ENCODE results near the gene PLXNB2.

Gene PLXNB2

GRCh38 chr22:50289151-50289941, 18.1 kb downstream of the PLXNB2 start:
- ChIA-PET CTCF (no interaction called here), POLR2A (no interaction called here)
- DNase-seq (ENCODE audit: extremely low spot score): no peak
- TF ChIP-seq ARNT (IDR thresholded peaks at IDR 0.05): no peak
- TF ChIP-seq ZNF384 (IDR thresholded peaks at IDR 0.05): no peak
- no peak for TF ChIP-seq CTBP1 (IDR thresholded peaks at IDR 0.05; ENCODE audit: borderline replicate concordance)
- TF ChIP-seq PKNOX1 (IDR thresholded peaks at IDR 0.05): no peak
- TF ChIP-seq ELF4 (IDR thresholded peaks at IDR 0.05): no peak
- TF ChIP-seq BHLHE40 (IDR thresholded peaks at IDR 0.05; ENCODE audit: borderline replicate concordance): no peak
- TF ChIP-seq SUZ12 (IDR thresholded peaks at IDR 0.05): no peak
- TF ChIP-seq LEF1 (IDR thresholded peaks at IDR 0.05; ENCODE audit: borderline replicate concordance): no peak
- no peak for TF ChIP-seq TARDBP (IDR thresholded peaks at IDR 0.05)
- no peak for TF ChIP-seq L3MBTL2 (conservative IDR thresholded peaks at IDR 0.05)
- TF ChIP-seq FOXA1 (IDR thresholded peaks at IDR 0.05): no peak
- TF ChIP-seq HDGF (IDR thresholded peaks at IDR 0.05; ENCODE audit: borderline replicate concordance): no peak

GRCh38 chr22:50287731-50288130, 19.7 kb downstream of the PLXNB2 start:
- no peak for DNase-seq (ENCODE audit: extremely low spot score)
- POLR2A ChIA-PET: no interaction called here
- TF ChIP-seq SUZ12 (IDR thresholded peaks at IDR 0.05): no peak
- TF ChIP-seq FOXA1 (IDR thresholded peaks at IDR 0.05): no peak
- TF ChIP-seq ELF4 (IDR thresholded peaks at IDR 0.05): no peak
- no peak for TF ChIP-seq TARDBP (IDR thresholded peaks at IDR 0.05)
- TF ChIP-seq NFRKB (IDR thresholded peaks at IDR 0.05): no peak
- TF ChIP-seq L3MBTL2 (conservative IDR thresholded peaks at IDR 0.05): no peak
- no peak for TF ChIP-seq BHLHE40 (IDR thresholded peaks at IDR 0.05; ENCODE audit: borderline replicate concordance)
- no peak for TF ChIP-seq ZNF384 (IDR thresholded peaks at IDR 0.05)
- TF ChIP-seq FOXK2 (IDR thresholded peaks at IDR 0.05): no peak
- no peak for TF ChIP-seq LEF1 (IDR thresholded peaks at IDR 0.05; ENCODE audit: borderline replicate concordance)
- TF ChIP-seq HDGF (IDR thresholded peaks at IDR 0.05; ENCODE audit: borderline replicate concordance): no peak
- TF ChIP-seq SP1 (IDR thresholded peaks at IDR 0.05): no peak
- no peak for TF ChIP-seq CTBP1 (IDR thresholded peaks at IDR 0.05; ENCODE audit: borderline replicate concordance)
- TF ChIP-seq ARNT (IDR thresholded peaks at IDR 0.05): no peak
- TF ChIP-seq PKNOX1 (IDR thresholded peaks at IDR 0.05): no peak
- no peak for TF ChIP-seq FOXM1 (IDR thresholded peaks at IDR 0.05; ENCODE audit: borderline replicate concordance)
- CTCF ChIA-PET: no interaction called here

- ChIA-PET POLR2A (no interaction called here), CTCF (no interaction called here)
- TF ChIP-seq ZNF384 (IDR thresholded peaks at IDR 0.05) (no peak), TARDBP (IDR thresholded peaks at IDR 0.05) (no peak), L3MBTL2 (conservative IDR thresholded peaks at IDR 0.05) (no peak), FOXA1 (IDR thresholded peaks at IDR 0.05) (no peak), LEF1 (IDR thresholded peaks at IDR 0.05; ENCODE audit: borderline replicate concordance) (no peak), ARNT (IDR thresholded peaks at IDR 0.05) (no peak), ELF4 (IDR thresholded peaks at IDR 0.05) (no peak), FOXK2 (IDR thresholded peaks at IDR 0.05) (no peak), SP1 (IDR thresholded peaks at IDR 0.05) (no peak), FOXM1 (IDR thresholded peaks at IDR 0.05; ENCODE audit: borderline replicate concordance) (no peak), HDGF (IDR thresholded peaks at IDR 0.05; ENCODE audit: borderline replicate concordance) (no peak), SUZ12 (IDR thresholded peaks at IDR 0.05) (no peak), BHLHE40 (IDR thresholded peaks at IDR 0.05; ENCODE audit: borderline replicate concordance) (no peak), CTBP1 (IDR thresholded peaks at IDR 0.05; ENCODE audit: borderline replicate concordance) (no peak), PKNOX1 (IDR thresholded peaks at IDR 0.05) (no peak), NFRKB (IDR thresholded peaks at IDR 0.05) (no peak)
- DNase-seq (ENCODE audit: extremely low spot score): no peak
Observed at GRCh38 chr22:50286701-50287318, 20.6 kb downstream of the PLXNB2 start.

GRCh38 chr22:50286275-50286674, 21.2 kb downstream of the PLXNB2 start:
- CTCF ChIA-PET: no interaction called here
- TF ChIP-seq ELF4 (IDR thresholded peaks at IDR 0.05) (no peak), BHLHE40 (IDR thresholded peaks at IDR 0.05; ENCODE audit: borderline replicate concordance) (no peak), PKNOX1 (IDR thresholded peaks at IDR 0.05) (no peak), SP1 (IDR thresholded peaks at IDR 0.05) (no peak), FOXK2 (IDR thresholded peaks at IDR 0.05) (no peak), LEF1 (IDR thresholded peaks at IDR 0.05; ENCODE audit: borderline replicate concordance) (no peak)
- POLR2A ChIA-PET: no interaction called here
- DNase-seq (ENCODE audit: extremely low spot score): no peak

GRCh38 chr22:50285568-50286229, 21.7 kb downstream of the PLXNB2 start:
- TF ChIP-seq PKNOX1 (IDR thresholded peaks at IDR 0.05): no peak
- no peak for TF ChIP-seq L3MBTL2 (conservative IDR thresholded peaks at IDR 0.05)
- no peak for TF ChIP-seq FOXA1 (IDR thresholded peaks at IDR 0.05)
- no peak for TF ChIP-seq CTBP1 (IDR thresholded peaks at IDR 0.05; ENCODE audit: borderline replicate concordance)
- TF ChIP-seq ELF4 (IDR thresholded peaks at IDR 0.05): no peak
- no peak for TF ChIP-seq FOXK2 (IDR thresholded peaks at IDR 0.05)
- TF ChIP-seq BHLHE40 (IDR thresholded peaks at IDR 0.05; ENCODE audit: borderline replicate concordance): no peak
- TF ChIP-seq NFRKB (IDR thresholded peaks at IDR 0.05): no peak
- no peak for TF ChIP-seq SP1 (IDR thresholded peaks at IDR 0.05)
- no peak for TF ChIP-seq SUZ12 (IDR thresholded peaks at IDR 0.05)
- no peak for TF ChIP-seq ARNT (IDR thresholded peaks at IDR 0.05)
- no peak for TF ChIP-seq ZNF384 (IDR thresholded peaks at IDR 0.05)
- no peak for TF ChIP-seq HDGF (IDR thresholded peaks at IDR 0.05; ENCODE audit: borderline replicate concordance)
- no peak for TF ChIP-seq TARDBP (IDR thresholded peaks at IDR 0.05)
- TF ChIP-seq FOXM1 (IDR thresholded peaks at IDR 0.05; ENCODE audit: borderline replicate concordance): no peak
- no peak for TF ChIP-seq LEF1 (IDR thresholded peaks at IDR 0.05; ENCODE audit: borderline replicate concordance)
- ChIA-PET CTCF (no interaction called here), POLR2A (no interaction called here)
- DNase-seq (ENCODE audit: extremely low spot score): no peak
